MM.1S (cell line): ENCODE measurements around the gene ACTL6B.

Experiments used
- DNase-seq: peaks from one replicate; pipeline ENCODE4 v3.0.0-alpha.2; 2015
- H2AFZ ChIP-seq: fragments of 300-600 bp; sonication (generic); 2 replicates; pipeline ENCODE4 v1.6.0; 2016; ENCODE audit warnings: antibody characterized with exemption, low read length
- H3F3A ChIP-seq: fragments of 300-600 bp; sonication (generic); 2 replicates; pipeline ENCODE4 v1.6.1; 2016; ENCODE audit warnings: mild to moderate bottlenecking, antibody characterized with exemption, low read length, moderate library complexity, mixed read lengths; ENCODE audit not compliant: insufficient read depth
- H3K27ac ChIP-seq: fragments of 300-600 bp; sonication (generic); 2 replicates; pipeline ENCODE4 v1.5.1; 2016; ENCODE audit warnings: mild to moderate bottlenecking, low read length
- H3K27me3 ChIP-seq: fragments of 300-600 bp; sonication (generic); replicated peaks from 2 replicates; pipeline ENCODE4 v1.6.0; 2016; ENCODE audit warnings: low read length; ENCODE audit not compliant: insufficient read depth
- H3K36me3 ChIP-seq: fragments of 300-600 bp; sonication (generic); replicated peaks from 2 replicates; pipeline ENCODE4 v1.6.1; 2016; ENCODE audit warnings: mild to moderate bottlenecking, low read length, mixed read lengths; ENCODE audit not compliant: insufficient read depth
- H3K4me1 ChIP-seq: fragments of 300-600 bp; sonication (generic); 2 replicates; pipeline ENCODE4 v1.6.1; 2016; ENCODE audit warnings: low read length, mixed read lengths
- H3K4me2 ChIP-seq: fragments of 300-600 bp; sonication (generic); 2 replicates; pipeline ENCODE4 v1.6.0; 2016; ENCODE audit warnings: low read depth, low read length
- H3K4me3 ChIP-seq: fragments of 300-600 bp; sonication (generic); 2 replicates; pipeline ENCODE4 v1.5.1; 2016; ENCODE audit warnings: low read length, mixed read lengths
- H3K79me2 ChIP-seq: fragments of 300-600 bp; sonication (generic); 2 replicates; pipeline ENCODE4 v1.6.1; 2016; ENCODE audit warnings: mixed run types, low read length, mixed read lengths
- H3K9ac ChIP-seq: fragments of 300-600 bp; sonication (generic); 2 replicates; pipeline ENCODE4 v1.6.1; 2016; ENCODE audit warnings: low read length, mixed read lengths
- H3K9me2 ChIP-seq: fragments of 300-600 bp; sonication (generic); replicated peaks from 2 replicates; pipeline ENCODE4 v1.6.1; 2016; ENCODE audit warnings: mild to moderate bottlenecking, low read length, mixed read lengths; ENCODE audit not compliant: insufficient read depth
- H3K9me3 ChIP-seq: fragments of 300-600 bp; sonication (generic); replicated peaks from 2 replicates; pipeline ENCODE4 v1.6.1; 2016; ENCODE audit warnings: mild to moderate bottlenecking, low read length, mixed read lengths; ENCODE audit not compliant: insufficient read depth
- H4K20me1 ChIP-seq: fragments of 300-600 bp; sonication (generic); 2 replicates; pipeline ENCODE4 v1.6.1; 2016; ENCODE audit warnings: mild to moderate bottlenecking, low read length, moderate library complexity, mixed read lengths; ENCODE audit not compliant: insufficient read depth
- EZH2 ChIP-seq: fragments of 300-600 bp; sonication (generic); optimal IDR thresholded peaks from 2 replicates; pipeline ENCODE3; 2017; ENCODE audit warnings: low read depth, mild to moderate bottlenecking, antibody characterized with exemption, low read length, mixed read lengths
- EZH2phosphoT487 ChIP-seq: fragments of 300-600 bp; sonication (generic); IDR thresholded peaks from 2 replicates; pipeline ENCODE4 v1.6.1; 2018; ENCODE audit warnings: antibody characterized with exemption, low read length
- TF ChIP-seq, protein P1 (sequence below): fragments of 300-600 bp; sonication (generic); IDR thresholded peaks from 2 replicates; pipeline ENCODE4 v1.5.1; 2016; ENCODE audit warnings: antibody characterized with exemption, low read length, mixed read lengths

ACTL6B gene

DNA sequence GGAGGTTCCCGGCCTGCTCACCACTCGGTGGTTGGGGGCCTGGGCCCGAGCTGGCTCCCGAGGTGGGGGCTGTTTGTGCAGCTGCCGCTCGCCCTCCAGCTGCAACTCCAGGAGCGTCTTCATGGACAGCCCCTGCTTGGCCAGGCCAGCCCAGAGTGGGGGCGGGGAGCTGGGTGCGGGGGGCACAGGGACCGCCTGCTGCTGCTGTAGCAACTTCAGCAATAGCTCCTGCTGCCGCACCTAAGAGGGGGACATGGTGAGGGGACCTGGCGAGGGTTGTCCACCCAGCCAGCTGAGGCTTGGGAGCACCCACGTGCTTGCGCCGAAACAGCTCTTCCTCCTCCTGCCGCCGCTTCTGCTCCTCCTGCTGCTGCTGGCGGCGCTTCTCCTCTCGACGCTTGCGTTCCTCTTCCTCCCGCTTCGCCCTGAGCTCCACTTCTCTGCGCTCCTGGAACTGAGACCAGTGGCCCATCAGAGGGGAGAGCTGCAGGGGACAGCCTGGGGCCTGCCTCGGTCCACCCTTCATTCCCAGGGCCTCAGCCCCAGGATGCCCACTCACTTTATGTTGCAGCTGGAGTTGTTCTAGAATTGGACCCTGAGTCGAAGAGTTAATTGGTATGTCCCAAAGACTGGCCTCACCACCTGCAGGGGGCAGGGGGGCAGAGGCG is 26.9 kb upstream of the ACTL6B start:
- H3K9ac ChIP-seq: no peak overlapping the region
- no peaks in the 10 kb centered on the region for H4K20me1 ChIP-seq
- no peak overlapping the region for H2AFZ ChIP-seq
- no peaks in the 10 kb centered on the region for H3K4me1 ChIP-seq
- H3K9me3 ChIP-seq: no peaks in the 10 kb centered on the region
- DNase-seq: no peak
- 0 out of 2 replicates have a peak, but pooled peaks cover 3% of the 10 kb centered on the region for H3K36me3 ChIP-seq
- H3F3A ChIP-seq: peaks cover 8% of the 10 kb centered on the region; the same call in 1 of the 2 replicates
- no peak overlapping the region for H3K27ac ChIP-seq
- TF ChIP-seq EZH2phosphoT487: no peak
- TF ChIP-seq EZH2: no peak
- TF ChIP-seq, protein P1, sequence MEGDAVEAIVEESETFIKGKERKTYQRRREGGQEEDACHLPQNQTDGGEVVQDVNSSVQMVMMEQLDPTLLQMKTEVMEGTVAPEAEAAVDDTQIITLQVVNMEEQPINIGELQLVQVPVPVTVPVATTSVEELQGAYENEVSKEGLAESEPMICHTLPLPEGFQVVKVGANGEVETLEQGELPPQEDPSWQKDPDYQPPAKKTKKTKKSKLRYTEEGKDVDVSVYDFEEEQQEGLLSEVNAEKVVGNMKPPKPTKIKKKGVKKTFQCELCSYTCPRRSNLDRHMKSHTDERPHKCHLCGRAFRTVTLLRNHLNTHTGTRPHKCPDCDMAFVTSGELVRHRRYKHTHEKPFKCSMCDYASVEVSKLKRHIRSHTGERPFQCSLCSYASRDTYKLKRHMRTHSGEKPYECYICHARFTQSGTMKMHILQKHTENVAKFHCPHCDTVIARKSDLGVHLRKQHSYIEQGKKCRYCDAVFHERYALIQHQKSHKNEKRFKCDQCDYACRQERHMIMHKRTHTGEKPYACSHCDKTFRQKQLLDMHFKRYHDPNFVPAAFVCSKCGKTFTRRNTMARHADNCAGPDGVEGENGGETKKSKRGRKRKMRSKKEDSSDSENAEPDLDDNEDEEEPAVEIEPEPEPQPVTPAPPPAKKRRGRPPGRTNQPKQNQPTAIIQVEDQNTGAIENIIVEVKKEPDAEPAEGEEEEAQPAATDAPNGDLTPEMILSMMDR: no peak
- H3K4me3 ChIP-seq: no peak overlapping the region
- no peaks in the 10 kb centered on the region for H3K9me2 ChIP-seq
- no peak overlapping the region for H3K4me2 ChIP-seq
- peaks cover 4% of the 10 kb centered on the region for H3K79me2 ChIP-seq
- H3K27me3 ChIP-seq: no peaks in the 10 kb centered on the region

- H3K9ac ChIP-seq: no peak overlapping the region
- H3K4me2 ChIP-seq: no peak overlapping the region
- no peak overlapping the region for H3K4me3 ChIP-seq
- no peaks in the 10 kb centered on the region for H3K4me1 ChIP-seq
- H3F3A ChIP-seq: peaks cover 8% of the 10 kb centered on the region; the same call in 1 of the 2 replicates
- H2AFZ ChIP-seq: no peak overlapping the region
- no peaks in the 10 kb centered on the region for H3K9me3 ChIP-seq
- H3K79me2 ChIP-seq: peaks cover 12% of the 10 kb centered on the region
- no peak for DNase-seq
- H3K9me2 ChIP-seq: no peaks in the 10 kb centered on the region
- H3K36me3 ChIP-seq: no peaks in the 10 kb centered on the region
- no peaks in the 10 kb centered on the region for H4K20me1 ChIP-seq
- H3K27me3 ChIP-seq: no peaks in the 10 kb centered on the region
- no peak overlapping the region for H3K27ac ChIP-seq
- no peak for TF ChIP-seq EZH2phosphoT487
- TF ChIP-seq, protein P1: no peak
- no peak for TF ChIP-seq EZH2
Measured at GRCh38 chr7:100682228-100682741, 26.0 kb upstream of the ACTL6B start.

- Histone ChIP-seq H3K27me3 (no peaks in the 10 kb centered on the region), H3K79me2 (peaks cover 18% of the 10 kb centered on the region), H3F3A (peaks cover 8% of the 10 kb centered on the region; the same call in 1 of the 2 replicates), H3K4me1 (no peaks in the 10 kb centered on the region), H3K9me2 (no peaks in the 10 kb centered on the region), H3K27ac (no peak overlapping the region), H3K4me3 (no peak overlapping the region), H3K9me3 (no peaks in the 10 kb centered on the region), H2AFZ (no peak overlapping the region), H3K4me2 (no peak overlapping the region), H4K20me1 (no peaks in the 10 kb centered on the region), H3K36me3 (no peaks in the 10 kb centered on the region), H3K9ac (no peak overlapping the region)
- DNase-seq: no peak
- TF ChIP-seq EZH2 (no peak), EZH2phosphoT487 (no peak)
- TF ChIP-seq, protein P1: no peak
Measured at GRCh38 chr7:100681491-100682227, 25.4 kb upstream of the ACTL6B start.
